Liver (tissue), 9 donors: ENCODE measurements around the gene SLC38A3. TPM values are rescaled to one million over a fixed set of nuclear protein-coding genes. Genes with fewer than 3 reads are reported as not detected.

ENCODE experiments used
- DNase-seq: peaks from one replicate; pipeline ENCODE4 v3.0.0-alpha.2; 2017; ENCODE audit warnings: low spot score
- H3K27ac ChIP-seq, 2 donors: one replicate each; pipeline ENCODE4 v1.7.0; 2013; ENCODE audit warnings: inconsistent platforms in 2 of 2, low read length in 2 of 2, control low read depth in 1 of 2, low read depth in 1 of 2, mild to moderate bottlenecking in 1 of 2
- H3K27me3 ChIP-seq, 4 donors: one replicate each; pipeline versions ENCODE4 v1.6.1 to v1.7.0; 2013; ENCODE audit warnings: low read length in 3 of 4, inconsistent platforms in 1 of 4, mild to moderate bottlenecking in 1 of 4, moderate library complexity in 1 of 4; ENCODE audit not compliant: control insufficient read depth in 4 of 4, insufficient read depth in 4 of 4
- H3K36me3 ChIP-seq, 4 donors: one replicate each; pipeline versions ENCODE4 v1.6.1 to v1.7.0; 2013; ENCODE audit warnings: low read length in 3 of 4, mild to moderate bottlenecking in 3 of 4, low read depth in 1 of 4, moderate library complexity in 1 of 4; ENCODE audit not compliant: control insufficient read depth in 4 of 4, insufficient read depth in 3 of 4
- H3K4me1 ChIP-seq, 4 donors: one replicate each; pipeline versions ENCODE4 v1.6.1 to v1.7.0; 2013; ENCODE audit warnings: low read length in 3 of 4, mild to moderate bottlenecking in 3 of 4, moderate library complexity in 1 of 4; ENCODE audit not compliant: control insufficient read depth in 4 of 4, insufficient read depth in 4 of 4
- H3K4me3 ChIP-seq, 3 donors: one replicate each; pipeline versions ENCODE4 v1.6.1 to v1.7.0; 2013; ENCODE audit warnings: low read length in 3 of 3, control low read depth in 1 of 3, low read depth in 1 of 3, mild to moderate bottlenecking in 1 of 3
- H3K9ac ChIP-seq, 2 donors: one replicate each; pipeline ENCODE4 v1.7.0; 2013; ENCODE audit warnings: low read length in 2 of 2, mild to moderate bottlenecking in 2 of 2, moderate library complexity in 2 of 2, control low read depth in 1 of 2, low read depth in 1 of 2
- H3K9me3 ChIP-seq, 4 donors: one replicate each; pipeline versions ENCODE4 v1.6.1 to v1.7.0; 2013; ENCODE audit warnings: low read length in 3 of 4; ENCODE audit not compliant: control insufficient read depth in 4 of 4
- EGR1 ChIP-seq, 2 donors: IDR thresholded peaks; 2 replicates each; pipeline ENCODE4 v1.6.1; 2016 to 2018; ENCODE audit warnings: antibody characterized with exemption in 2 of 2, low read depth in 2 of 2
- FOXA1 ChIP-seq: IDR thresholded peaks from 2 replicates; pipeline ENCODE4 v1.6.1; 2016; ENCODE audit warnings: antibody characterized with exemption
- FOXA2 ChIP-seq: IDR thresholded peaks from 2 replicates; pipeline ENCODE4 v1.6.1; 2016; ENCODE audit warnings: antibody characterized with exemption
- GABPA ChIP-seq, 2 donors: IDR thresholded peaks in 1 of 2; conservative IDR thresholded peaks in 1 of 2; 2 replicates each; pipeline ENCODE4 v1.6.1; 2016; ENCODE audit warnings: antibody characterized with exemption in 2 of 2, mild to moderate bottlenecking in 1 of 2, moderate library complexity in 1 of 2
- HNF4A ChIP-seq, 2 donors: conservative IDR thresholded peaks; 2 replicates each; pipeline ENCODE4 v1.6.1; 2016; ENCODE audit warnings: antibody characterized with exemption in 2 of 2, mild to moderate bottlenecking in 2 of 2
- HNF4G ChIP-seq: IDR thresholded peaks from 2 replicates; pipeline ENCODE4 v1.6.1; 2016; ENCODE audit warnings: antibody characterized with exemption
- JUND ChIP-seq, 2 donors: IDR thresholded peaks; 2 replicates each; pipeline ENCODE4 v1.6.1; 2016; ENCODE audit warnings: antibody characterized with exemption in 2 of 2
- NR2F2 ChIP-seq: IDR thresholded peaks from 2 replicates; pipeline ENCODE4 v1.6.1; 2016; ENCODE audit warnings: antibody characterized with exemption
- RAD21 ChIP-seq, 2 donors: IDR thresholded peaks; 2 replicates each; pipeline ENCODE4 v1.6.1; 2016; ENCODE audit warnings: antibody characterized with exemption in 2 of 2, mild to moderate bottlenecking in 2 of 2
- RXRA ChIP-seq, 2 donors: IDR thresholded peaks; 2 replicates each; pipeline ENCODE4 v1.6.1; 2017 to 2018; ENCODE audit warnings: antibody characterized with exemption in 2 of 2, mild to moderate bottlenecking in 1 of 2
- SP1 ChIP-seq: IDR thresholded peaks from 2 replicates; pipeline ENCODE4 v1.6.1; 2018; ENCODE audit warnings: antibody characterized with exemption, mild to moderate bottlenecking
- TAF1 ChIP-seq: conservative IDR thresholded peaks from 2 replicates; pipeline ENCODE4 v1.6.1; 2016; ENCODE audit warnings: antibody characterized with exemption, mild to moderate bottlenecking
- YY1 ChIP-seq: IDR thresholded peaks from 2 replicates; pipeline ENCODE4 v1.6.1; 2016; ENCODE audit warnings: antibody characterized with exemption, mild to moderate bottlenecking
- WGBS: extraction: QIAGEN DNeasy Blood & Tissue Kit; methylation state at CpG from one replicate; pipeline ENCODE4 v1.1.7; 2013; 5-methylcytosine and 5-hydroxymethylcytosine counted together
- polyA plus RNA-seq, 2 donors: library from polyadenylated mRNA; stranded (reverse) in 1 of 2; unstranded in 1 of 2; fragments of 200-250 nt in 1 of 2; fragments of >200 nt in 1 of 2; fragmentation: Nextera tagmentation in 1 of 2; extraction: Ambion mirVana in 1 of 2; gene quantifications; one replicate each; pipeline versions ENCODE4 v1.2.1 to v1.2.3, GENCODE V29; 2013 to 2015
- total RNA-seq, 2 donors: library from RNA; depleted of rRNA; stranded (reverse); fragments of >200 nt; gene quantifications; one replicate each; pipeline ENCODE4 v1.2.3, GENCODE V29; 2014
- TF ChIP-seq, protein P1 (sequence below): IDR thresholded peaks from 2 replicates; pipeline ENCODE4 v1.6.1; 2016; ENCODE audit warnings: antibody characterized with exemption
- TF ChIP-seq, protein P2 (sequence below): IDR thresholded peaks from 2 replicates; pipeline ENCODE4 v1.6.1; 2016; ENCODE audit warnings: antibody characterized with exemption, mild to moderate bottlenecking
- TF ChIP-seq, protein P3 (sequence below): fragments of 150-350 bp; IDR thresholded peaks from 2 replicates; pipeline ENCODE4 v1.5.1; 2017; ENCODE audit warnings: improper control_type of control experiment, low read depth, low read length; ENCODE audit not compliant: missing input control
- TF ChIP-seq, protein P4 (sequence below): IDR thresholded peaks from 2 replicates; pipeline ENCODE4 v1.6.1; 2016; ENCODE audit warnings: antibody characterized with exemption
- TF ChIP-seq, protein P5 (sequence below): IDR thresholded peaks from 2 replicates; pipeline ENCODE4 v1.6.1; 2016; ENCODE audit warnings: antibody characterized with exemption
- donor health status: healthy.
- donor health status: healthy.
- donor health status: healthy.
- donor health status: healthy.
- donor health status: healthy.

SLC38A3 gene
- total and polyA plus RNA-seq, 4 donors = 98.1 to 180 (median 140) TPM

DNA sequence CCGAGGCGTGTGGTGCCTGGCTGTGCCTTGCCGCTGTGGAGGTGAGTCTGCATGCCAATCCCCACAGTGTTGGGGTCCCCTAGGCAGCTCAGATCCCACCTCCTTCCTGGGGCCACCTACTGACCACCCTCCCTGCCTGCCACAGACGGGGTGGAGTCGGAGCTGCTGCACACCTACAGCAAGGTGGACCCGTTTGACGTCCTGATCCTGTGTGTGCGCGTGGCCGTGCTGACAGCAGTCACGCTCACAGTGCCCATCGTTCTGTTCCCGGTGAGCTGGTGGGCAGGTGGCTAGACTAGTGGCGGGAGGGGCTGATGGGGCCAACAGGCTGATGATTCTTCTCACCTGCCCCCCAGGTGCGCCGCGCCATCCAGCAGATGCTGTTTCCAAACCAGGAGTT is 13.4 kb downstream of the SLC38A3 start:
- 91% methylated on average over 17 of the region's 17 CpGs for WGBS
- DNase-seq = no peak
- peaks cover 9 to 13% (median 11%) of the 10 kb centered on the region in 4 donors for H3K36me3 ChIP-seq

More for the DNA sequence above, 13.4 kb downstream of the SLC38A3 start:
- H3K27ac ChIP-seq = no peak overlapping the region
- no peak for TF ChIP-seq YY1
- no peak for TF ChIP-seq RAD21 (IDR thresholded peaks at IDR 0.05)
- TF ChIP-seq, protein P1, sequence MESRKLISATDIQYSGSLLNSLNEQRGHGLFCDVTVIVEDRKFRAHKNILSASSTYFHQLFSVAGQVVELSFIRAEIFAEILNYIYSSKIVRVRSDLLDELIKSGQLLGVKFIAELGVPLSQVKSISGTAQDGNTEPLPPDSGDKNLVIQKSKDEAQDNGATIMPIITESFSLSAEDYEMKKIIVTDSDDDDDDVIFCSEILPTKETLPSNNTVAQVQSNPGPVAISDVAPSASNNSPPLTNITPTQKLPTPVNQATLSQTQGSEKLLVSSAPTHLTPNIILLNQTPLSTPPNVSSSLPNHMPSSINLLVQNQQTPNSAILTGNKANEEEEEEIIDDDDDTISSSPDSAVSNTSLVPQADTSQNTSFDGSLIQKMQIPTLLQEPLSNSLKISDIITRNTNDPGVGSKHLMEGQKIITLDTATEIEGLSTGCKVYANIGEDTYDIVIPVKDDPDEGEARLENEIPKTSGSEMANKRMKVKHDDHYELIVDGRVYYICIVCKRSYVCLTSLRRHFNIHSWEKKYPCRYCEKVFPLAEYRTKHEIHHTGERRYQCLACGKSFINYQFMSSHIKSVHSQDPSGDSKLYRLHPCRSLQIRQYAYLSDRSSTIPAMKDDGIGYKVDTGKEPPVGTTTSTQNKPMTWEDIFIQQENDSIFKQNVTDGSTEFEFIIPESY = no peak
- TF ChIP-seq FOXA1 = no peak
- TF ChIP-seq FOXA2 = no peak
- TF ChIP-seq, protein P2, sequence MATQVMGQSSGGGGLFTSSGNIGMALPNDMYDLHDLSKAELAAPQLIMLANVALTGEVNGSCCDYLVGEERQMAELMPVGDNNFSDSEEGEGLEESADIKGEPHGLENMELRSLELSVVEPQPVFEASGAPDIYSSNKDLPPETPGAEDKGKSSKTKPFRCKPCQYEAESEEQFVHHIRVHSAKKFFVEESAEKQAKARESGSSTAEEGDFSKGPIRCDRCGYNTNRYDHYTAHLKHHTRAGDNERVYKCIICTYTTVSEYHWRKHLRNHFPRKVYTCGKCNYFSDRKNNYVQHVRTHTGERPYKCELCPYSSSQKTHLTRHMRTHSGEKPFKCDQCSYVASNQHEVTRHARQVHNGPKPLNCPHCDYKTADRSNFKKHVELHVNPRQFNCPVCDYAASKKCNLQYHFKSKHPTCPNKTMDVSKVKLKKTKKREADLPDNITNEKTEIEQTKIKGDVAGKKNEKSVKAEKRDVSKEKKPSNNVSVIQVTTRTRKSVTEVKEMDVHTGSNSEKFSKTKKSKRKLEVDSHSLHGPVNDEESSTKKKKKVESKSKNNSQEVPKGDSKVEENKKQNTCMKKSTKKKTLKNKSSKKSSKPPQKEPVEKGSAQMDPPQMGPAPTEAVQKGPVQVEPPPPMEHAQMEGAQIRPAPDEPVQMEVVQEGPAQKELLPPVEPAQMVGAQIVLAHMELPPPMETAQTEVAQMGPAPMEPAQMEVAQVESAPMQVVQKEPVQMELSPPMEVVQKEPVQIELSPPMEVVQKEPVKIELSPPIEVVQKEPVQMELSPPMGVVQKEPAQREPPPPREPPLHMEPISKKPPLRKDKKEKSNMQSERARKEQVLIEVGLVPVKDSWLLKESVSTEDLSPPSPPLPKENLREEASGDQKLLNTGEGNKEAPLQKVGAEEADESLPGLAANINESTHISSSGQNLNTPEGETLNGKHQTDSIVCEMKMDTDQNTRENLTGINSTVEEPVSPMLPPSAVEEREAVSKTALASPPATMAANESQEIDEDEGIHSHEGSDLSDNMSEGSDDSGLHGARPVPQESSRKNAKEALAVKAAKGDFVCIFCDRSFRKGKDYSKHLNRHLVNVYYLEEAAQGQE = no peak
- no peak for TF ChIP-seq GABPA (IDR thresholded peaks at IDR 0.05 in 1 of 2, conservative IDR thresholded peaks at IDR 0.05 in 1 of 2)
- TF ChIP-seq SP1 = no peak
- no peak for TF ChIP-seq EGR1 (IDR thresholded peaks at IDR 0.05; ENCODE audit: low read depth in 2 of 2)
- no peak for TF ChIP-seq JUND (IDR thresholded peaks at IDR 0.05)
- TF ChIP-seq HNF4G = no peak
- TF ChIP-seq, protein P3, sequence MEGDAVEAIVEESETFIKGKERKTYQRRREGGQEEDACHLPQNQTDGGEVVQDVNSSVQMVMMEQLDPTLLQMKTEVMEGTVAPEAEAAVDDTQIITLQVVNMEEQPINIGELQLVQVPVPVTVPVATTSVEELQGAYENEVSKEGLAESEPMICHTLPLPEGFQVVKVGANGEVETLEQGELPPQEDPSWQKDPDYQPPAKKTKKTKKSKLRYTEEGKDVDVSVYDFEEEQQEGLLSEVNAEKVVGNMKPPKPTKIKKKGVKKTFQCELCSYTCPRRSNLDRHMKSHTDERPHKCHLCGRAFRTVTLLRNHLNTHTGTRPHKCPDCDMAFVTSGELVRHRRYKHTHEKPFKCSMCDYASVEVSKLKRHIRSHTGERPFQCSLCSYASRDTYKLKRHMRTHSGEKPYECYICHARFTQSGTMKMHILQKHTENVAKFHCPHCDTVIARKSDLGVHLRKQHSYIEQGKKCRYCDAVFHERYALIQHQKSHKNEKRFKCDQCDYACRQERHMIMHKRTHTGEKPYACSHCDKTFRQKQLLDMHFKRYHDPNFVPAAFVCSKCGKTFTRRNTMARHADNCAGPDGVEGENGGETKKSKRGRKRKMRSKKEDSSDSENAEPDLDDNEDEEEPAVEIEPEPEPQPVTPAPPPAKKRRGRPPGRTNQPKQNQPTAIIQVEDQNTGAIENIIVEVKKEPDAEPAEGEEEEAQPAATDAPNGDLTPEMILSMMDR = no peak
- TF ChIP-seq, protein P4, sequence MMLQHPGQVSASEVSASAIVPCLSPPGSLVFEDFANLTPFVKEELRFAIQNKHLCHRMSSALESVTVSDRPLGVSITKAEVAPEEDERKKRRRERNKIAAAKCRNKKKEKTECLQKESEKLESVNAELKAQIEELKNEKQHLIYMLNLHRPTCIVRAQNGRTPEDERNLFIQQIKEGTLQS = no peak
- no peak for TF ChIP-seq HNF4A (conservative IDR thresholded peaks at IDR 0.05)
- TF ChIP-seq TAF1 = no peak
- TF ChIP-seq, protein P5, sequence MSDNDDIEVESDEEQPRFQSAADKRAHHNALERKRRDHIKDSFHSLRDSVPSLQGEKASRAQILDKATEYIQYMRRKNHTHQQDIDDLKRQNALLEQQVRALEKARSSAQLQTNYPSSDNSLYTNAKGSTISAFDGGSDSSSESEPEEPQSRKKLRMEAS = no peak
- no peak for TF ChIP-seq RXRA (IDR thresholded peaks at IDR 0.05)
- TF ChIP-seq NR2F2 = no peak
- no peak overlapping the region for H3K4me3 ChIP-seq
- no peak overlapping the region for H3K9ac ChIP-seq
- no peaks in the 10 kb centered on the region for H3K9me3 ChIP-seq
- no peaks in the 10 kb centered on the region for H3K27me3 ChIP-seq
- H3K4me1 ChIP-seq = peaks cover 4 to 73% (median 55%) of the 10 kb centered on the region in 4 donors
